ENCODE results near the gene CLPTM1L. TPM values are rescaled to one million over a fixed set of nuclear protein-coding genes. Genes with fewer than 3 reads are reported as not detected.
A peak's percentile ranks its signal among the peaks of the same experiment; 100 is the strongest.

Gene CLPTM1L, protein sequence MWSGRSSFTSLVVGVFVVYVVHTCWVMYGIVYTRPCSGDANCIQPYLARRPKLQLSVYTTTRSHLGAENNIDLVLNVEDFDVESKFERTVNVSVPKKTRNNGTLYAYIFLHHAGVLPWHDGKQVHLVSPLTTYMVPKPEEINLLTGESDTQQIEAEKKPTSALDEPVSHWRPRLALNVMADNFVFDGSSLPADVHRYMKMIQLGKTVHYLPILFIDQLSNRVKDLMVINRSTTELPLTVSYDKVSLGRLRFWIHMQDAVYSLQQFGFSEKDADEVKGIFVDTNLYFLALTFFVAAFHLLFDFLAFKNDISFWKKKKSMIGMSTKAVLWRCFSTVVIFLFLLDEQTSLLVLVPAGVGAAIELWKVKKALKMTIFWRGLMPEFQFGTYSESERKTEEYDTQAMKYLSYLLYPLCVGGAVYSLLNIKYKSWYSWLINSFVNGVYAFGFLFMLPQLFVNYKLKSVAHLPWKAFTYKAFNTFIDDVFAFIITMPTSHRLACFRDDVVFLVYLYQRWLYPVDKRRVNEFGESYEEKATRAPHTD
- 240 TPM for polyA plus RNA-seq (2012; ENCODE audit: insufficient read depth, insufficient read length, low read depth)

DNA sequence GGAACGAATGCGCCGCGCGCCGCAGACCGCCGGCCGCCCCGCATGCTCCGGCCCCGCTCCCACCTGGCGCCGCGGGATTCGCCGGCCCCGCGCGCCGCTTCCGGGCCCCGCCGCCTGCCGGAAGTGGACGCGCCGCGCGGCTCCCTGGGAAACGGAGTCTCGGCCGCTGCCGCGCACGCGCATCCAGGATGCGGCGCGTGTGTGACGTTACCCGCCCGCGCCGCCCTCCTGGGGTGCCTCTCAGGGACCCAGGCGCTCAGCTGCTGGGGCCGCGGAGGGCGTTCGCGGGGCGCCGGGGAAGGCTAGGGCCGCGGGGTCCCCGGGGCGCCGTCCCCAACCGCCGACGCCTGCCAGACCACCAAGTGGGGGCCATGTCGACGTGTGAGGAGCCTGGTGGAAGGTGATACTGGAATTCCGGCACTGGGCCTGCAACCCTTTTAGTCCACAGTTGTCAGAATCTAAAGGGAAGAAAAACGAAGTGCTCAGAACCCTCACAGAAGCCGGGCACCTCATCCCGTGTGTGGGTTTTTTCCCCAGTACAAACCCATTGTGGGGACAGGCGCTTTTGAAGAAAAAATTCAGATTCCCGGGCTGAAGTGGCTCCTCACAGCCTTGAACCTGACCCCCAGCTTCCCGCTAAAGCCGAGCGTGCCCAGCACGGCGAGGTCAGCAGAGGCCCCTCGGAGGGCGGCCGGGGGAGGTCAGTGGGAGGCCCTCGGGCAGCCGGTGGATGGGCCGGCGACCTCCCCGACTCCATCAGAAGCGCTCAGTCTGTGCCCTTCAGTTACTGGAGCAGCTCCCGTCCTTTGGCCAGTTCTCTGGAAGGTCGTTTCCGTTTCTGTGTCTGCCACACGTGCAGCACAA is at the start of gene CLPTM1L:
CLPTM1L (minus strand) TSS at position 125 of the 864 bp plus-strand sequence. CDS start 258 bp downstream, outside the sequence.
- peak within 1 kb of the TSS; percentile 88 for H3K4me3 ChIP-seq (ENCODE audit: low read depth, low read length)
- TF ChIP-seq CTCF (IDR thresholded peaks at IDR 0.05; ENCODE audit: low read depth, low read length) = no peak
- peak; percentile 91 for DNase-seq
- no peaks in the 10 kb centered on the region for H3K27me3 ChIP-seq
- no peaks in the 10 kb centered on the region for H3K9me3 ChIP-seq
- peaks cover 2% of the 10 kb centered on the region; the same call in 1 of the 2 replicates for H3K4me1 ChIP-seq
- H3K36me3 ChIP-seq = peaks cover 33% of the 10 kb centered on the region

GRCh38 chr5:1393571-1394501 is 48.9 kb upstream of the CLPTM1L start:
- peaks cover 68% of the 10 kb centered on the region for H3K27me3 ChIP-seq
- DNase-seq = no peak
- TF ChIP-seq CTCF (IDR thresholded peaks at IDR 0.05; ENCODE audit: low read depth, low read length) = no peak

DNA sequence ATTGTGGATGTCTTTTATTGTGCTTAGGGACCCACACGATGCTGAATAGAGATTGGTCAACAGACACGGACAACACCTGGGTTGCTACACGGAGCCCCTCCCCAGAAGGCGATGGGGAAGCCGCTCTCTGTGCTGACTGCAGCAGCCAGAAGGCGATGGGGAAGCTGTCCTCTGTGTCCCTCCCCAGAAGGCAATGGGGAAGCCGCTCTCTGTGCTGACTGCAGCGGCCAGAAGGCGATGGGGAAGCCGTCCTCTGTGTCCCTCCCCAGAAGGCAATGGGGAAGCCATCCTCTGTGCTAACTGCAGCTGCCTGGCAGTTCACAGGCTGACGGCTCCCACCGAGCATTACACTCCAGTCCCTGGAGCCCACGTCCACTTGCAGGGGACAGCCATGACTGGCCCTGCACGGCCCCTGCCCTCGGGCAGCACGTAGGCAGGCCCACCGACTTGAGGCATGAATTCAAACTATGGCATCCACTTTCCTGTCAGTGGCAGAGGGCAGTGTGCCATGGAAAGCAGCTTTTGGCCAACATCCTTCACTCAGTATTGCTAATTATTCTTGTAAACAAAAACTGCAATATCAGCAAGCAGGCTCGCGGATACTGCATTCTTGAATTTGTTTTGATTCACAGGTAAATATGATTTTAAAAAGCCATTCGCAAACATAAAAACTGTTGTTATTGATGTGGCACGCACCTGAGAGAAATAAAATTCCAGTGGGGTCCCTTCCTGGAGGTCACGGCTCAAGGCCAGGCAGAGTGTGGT is 48.1 kb upstream of the CLPTM1L start:
- no peaks in the 10 kb centered on the region for H3K9me3 ChIP-seq
- H3K36me3 ChIP-seq = no peaks in the 10 kb centered on the region
- no peak for DNase-seq
- no peak for TF ChIP-seq CTCF (IDR thresholded peaks at IDR 0.05; ENCODE audit: low read depth, low read length)
- no peak overlapping the region for H3K4me3 ChIP-seq (ENCODE audit: low read depth, low read length)
- H3K27me3 ChIP-seq = peaks cover 76% of the 10 kb centered on the region
- no peaks in the 10 kb centered on the region for H3K4me1 ChIP-seq

More at GRCh38 chr5:1393571-1394501, 48.9 kb upstream of the CLPTM1L start:
- H3K4me3 ChIP-seq (ENCODE audit: low read depth, low read length) = no peak overlapping the region
- H3K36me3 ChIP-seq = no peaks in the 10 kb centered on the region
- no peaks in the 10 kb centered on the region for H3K9me3 ChIP-seq
- H3K4me1 ChIP-seq = no peaks in the 10 kb centered on the region

- no peak for DNase-seq
- H3K36me3 ChIP-seq = no peaks in the 10 kb centered on the region
- H3K27me3 ChIP-seq = peaks cover 78% of the 10 kb centered on the region
- no peak for TF ChIP-seq CTCF (IDR thresholded peaks at IDR 0.05; ENCODE audit: low read depth, low read length)
- H3K4me1 ChIP-seq = no peaks in the 10 kb centered on the region
- H3K9me3 ChIP-seq = no peaks in the 10 kb centered on the region
- no peak overlapping the region for H3K4me3 ChIP-seq (ENCODE audit: low read depth, low read length)
Measured at GRCh38 chr5:1392261-1392660, 47.4 kb upstream of the CLPTM1L start.

GRCh38 chr5:1391691-1392090 is 46.8 kb upstream of the CLPTM1L start:
- peaks cover 78% of the 10 kb centered on the region for H3K27me3 ChIP-seq
- TF ChIP-seq CTCF (IDR thresholded peaks at IDR 0.05; ENCODE audit: low read depth, low read length) = no peak
- no peak overlapping the region for H3K4me3 ChIP-seq (ENCODE audit: low read depth, low read length)
- no peaks in the 10 kb centered on the region for H3K4me1 ChIP-seq
- no peaks in the 10 kb centered on the region; the same call in 1 of the 2 replicates for H3K9me3 ChIP-seq
- H3K36me3 ChIP-seq = no peaks in the 10 kb centered on the region
- DNase-seq = no peak
